Fibroblast of villous mesenchyme (primary cell): ENCODE results near the gene C21orf91. TPM values are rescaled to one million over a fixed set of nuclear protein-coding genes. Genes with fewer than 3 reads are reported as not detected.

ENCODE experiments used
- DNase-seq: peaks from one replicate; pipeline ENCODE4 v3.0.0-alpha.2; 2010; ENCODE audit warnings: low read depth
- H3K4me3 ChIP-seq: 2 replicates; pipeline ENCODE4 v1.5.1; 2011; ENCODE audit warnings: low read depth, mild to moderate bottlenecking, low read length
- total RNA-seq: library from RNA; depleted of rRNA; stranded (reverse); fragments of >200 nt; gene quantifications from 2 replicates; pipeline ENCODE4 v1.2.3, GENCODE V29; 2012
- TF ChIP-seq, protein P1 (sequence below): IDR thresholded peaks from 2 replicates; pipeline ENCODE4 v1.5.1; 2012; ENCODE audit warnings: low read depth, mild to moderate bottlenecking, low read length; ENCODE audit not compliant: insufficient read depth

The C21orf91 gene
- total RNA-seq, 1 donor: 10.4 TPM

DNA sequence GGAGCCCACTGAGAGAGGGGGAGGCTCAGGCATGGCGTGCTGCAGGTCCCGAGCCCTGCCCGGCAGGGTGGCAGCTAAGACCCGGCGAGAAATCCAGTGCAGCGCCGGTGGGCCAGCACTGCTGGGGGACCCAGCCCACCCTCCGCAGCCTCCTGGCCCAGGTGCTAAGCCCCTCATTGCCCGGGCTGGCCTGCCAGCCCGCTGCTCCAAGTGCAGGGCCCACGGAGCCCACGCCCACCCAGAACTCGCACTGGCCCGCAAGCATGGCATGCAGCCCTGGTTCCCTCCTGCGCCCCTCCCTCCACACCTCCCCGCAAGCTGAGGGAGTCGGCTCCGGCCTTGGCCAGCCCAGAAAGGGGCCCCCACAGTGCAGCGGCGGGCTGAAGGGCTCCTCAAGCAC is 61.5 kb downstream of the C21orf91 start:
- TF ChIP-seq, protein P1, sequence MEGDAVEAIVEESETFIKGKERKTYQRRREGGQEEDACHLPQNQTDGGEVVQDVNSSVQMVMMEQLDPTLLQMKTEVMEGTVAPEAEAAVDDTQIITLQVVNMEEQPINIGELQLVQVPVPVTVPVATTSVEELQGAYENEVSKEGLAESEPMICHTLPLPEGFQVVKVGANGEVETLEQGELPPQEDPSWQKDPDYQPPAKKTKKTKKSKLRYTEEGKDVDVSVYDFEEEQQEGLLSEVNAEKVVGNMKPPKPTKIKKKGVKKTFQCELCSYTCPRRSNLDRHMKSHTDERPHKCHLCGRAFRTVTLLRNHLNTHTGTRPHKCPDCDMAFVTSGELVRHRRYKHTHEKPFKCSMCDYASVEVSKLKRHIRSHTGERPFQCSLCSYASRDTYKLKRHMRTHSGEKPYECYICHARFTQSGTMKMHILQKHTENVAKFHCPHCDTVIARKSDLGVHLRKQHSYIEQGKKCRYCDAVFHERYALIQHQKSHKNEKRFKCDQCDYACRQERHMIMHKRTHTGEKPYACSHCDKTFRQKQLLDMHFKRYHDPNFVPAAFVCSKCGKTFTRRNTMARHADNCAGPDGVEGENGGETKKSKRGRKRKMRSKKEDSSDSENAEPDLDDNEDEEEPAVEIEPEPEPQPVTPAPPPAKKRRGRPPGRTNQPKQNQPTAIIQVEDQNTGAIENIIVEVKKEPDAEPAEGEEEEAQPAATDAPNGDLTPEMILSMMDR: no peak
- no peak for DNase-seq
- H3K4me3 ChIP-seq: no peak overlapping the region

DNA sequence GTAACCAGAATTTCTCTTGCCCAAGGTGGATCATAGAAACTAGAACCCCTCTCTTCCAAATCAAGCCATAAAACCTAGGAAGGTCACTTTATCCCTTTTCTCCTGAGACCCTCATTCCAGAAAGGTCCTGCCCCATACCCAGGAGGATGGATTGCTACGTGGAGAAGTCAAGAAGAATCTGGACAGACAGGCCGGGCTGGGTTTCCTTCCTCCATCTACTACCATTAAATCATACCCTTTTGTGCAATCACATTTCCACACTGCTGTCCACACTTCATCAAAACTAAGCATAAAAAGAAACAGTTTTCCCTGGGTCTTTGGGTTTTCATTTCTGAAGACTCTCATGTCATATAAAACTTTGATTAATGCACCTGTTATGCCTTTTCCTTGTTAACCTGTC is 65.4 kb downstream of the C21orf91 start:
- H3K4me3 ChIP-seq: no peak overlapping the region
- TF ChIP-seq, protein P1: no peak
- DNase-seq: no peak

DNA sequence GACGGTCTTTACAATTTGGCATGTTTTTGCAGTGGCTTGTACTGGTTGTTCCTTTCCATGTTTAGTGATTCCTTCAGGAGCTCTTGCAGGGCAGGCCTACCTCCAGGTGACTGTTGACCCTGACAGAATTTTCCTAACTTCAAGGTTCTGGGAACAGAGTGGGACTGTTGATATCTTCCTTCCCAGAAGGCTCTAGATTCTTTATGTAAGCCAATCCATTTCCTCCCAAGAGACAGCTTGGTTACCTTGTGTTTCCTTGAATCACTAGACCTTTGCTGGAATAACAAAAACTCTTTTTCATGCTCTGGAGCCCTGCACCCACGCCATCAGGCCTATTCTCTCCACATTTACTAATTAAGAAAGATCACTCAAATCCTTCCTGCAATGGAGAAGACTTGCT is 67.0 kb downstream of the C21orf91 start:
- H3K4me3 ChIP-seq: no peak overlapping the region
- TF ChIP-seq, protein P1: no peak
- no peak for DNase-seq

DNA sequence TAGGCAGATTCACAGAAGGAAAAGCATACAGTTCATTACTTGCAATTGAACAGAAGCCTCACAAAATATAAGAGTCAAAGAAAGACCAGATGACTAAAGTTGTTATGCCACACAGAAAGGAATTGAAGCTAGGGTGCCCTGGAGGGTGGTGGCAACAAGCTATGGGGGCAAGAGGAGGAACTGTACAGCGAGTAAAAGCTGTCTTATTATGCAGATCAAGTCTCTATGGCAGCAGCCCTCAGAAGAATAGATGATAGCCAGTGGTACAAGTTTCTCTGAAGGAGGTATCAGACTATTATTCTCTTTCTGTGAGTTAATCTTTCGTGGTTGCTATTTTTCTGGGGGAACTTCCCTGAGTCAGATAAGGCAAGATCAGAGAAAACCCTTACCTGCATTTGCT is 72.2 kb downstream of the C21orf91 start:
- TF ChIP-seq, protein P1: no peak
- no peak for DNase-seq
- no peak overlapping the region for H3K4me3 ChIP-seq

DNA sequence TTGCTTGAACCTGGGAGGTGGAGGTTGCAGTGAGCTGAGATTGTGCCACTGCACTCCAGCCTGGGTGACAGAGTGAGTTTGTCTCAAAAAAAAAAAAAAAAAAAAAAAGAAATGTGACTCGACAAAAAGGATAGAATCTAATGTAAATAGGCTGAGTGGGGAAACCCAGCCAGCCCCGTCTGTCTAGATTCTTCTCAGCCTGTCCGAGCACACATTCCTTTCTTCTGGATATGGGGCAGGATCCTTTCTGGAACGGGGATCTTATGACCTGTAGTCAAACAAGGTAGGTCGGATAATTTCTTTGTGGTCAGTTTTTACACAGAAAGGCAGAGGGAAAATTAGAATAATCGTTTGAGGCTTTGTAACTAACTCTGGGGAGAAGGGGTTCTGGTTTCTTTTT is 74.1 kb downstream of the C21orf91 start:
- TF ChIP-seq, protein P1: no peak
- no peak for DNase-seq
- H3K4me3 ChIP-seq: no peak overlapping the region

DNA sequence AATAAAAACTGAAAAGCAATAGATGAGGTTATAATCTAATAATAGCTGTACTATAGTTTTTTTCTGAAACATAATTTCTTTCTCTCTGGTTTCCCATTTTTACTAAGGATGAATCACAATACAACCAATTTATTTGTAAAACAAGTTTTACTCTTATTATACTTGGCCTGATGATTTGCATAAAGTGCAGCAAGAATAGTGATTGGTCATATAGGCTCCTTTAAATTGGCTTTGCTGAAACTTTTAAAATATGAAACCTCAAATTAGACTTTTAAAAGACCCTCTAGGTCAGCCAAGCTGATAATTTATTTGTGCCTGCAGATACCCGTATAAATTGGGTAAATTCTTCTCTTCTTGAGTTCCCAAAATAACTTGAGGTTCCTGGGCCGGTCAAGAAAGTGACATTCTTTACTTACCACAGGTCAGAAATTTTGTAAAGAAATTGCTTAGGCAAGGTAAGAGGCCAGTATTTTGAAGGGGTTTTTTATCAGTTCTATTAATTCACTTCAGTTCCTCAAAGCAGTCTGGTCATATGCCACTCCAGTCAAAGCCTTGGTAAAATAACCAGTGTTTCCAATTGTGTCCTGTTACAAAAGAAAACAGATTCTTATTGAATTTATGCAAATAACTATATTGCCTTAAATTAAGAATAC is 76.1 kb downstream of the C21orf91 start:
- TF ChIP-seq, protein P1: no peak
- DNase-seq: no peak
- no peak overlapping the region for H3K4me3 ChIP-seq

DNA sequence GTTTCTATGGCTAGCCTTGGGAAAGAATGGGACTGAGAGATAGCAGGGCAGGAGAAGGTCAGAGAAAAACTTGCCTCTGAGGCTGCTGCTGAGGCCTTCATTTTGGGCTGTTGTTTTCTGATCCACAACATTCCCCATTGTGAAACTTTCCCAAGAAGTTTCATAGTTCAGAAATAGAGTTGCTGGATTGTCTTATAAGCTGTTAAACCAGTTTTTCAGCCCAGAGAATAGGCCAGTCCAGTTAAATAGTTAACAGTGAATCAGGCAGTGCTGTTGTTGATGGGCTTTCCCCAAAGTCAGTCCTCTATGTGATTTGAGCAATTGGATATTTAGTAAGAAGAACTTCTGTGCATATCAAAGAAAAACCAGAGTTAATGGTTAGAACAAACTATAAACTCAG is 77.0 kb downstream of the C21orf91 start:
- no peak for DNase-seq
- no peak overlapping the region for H3K4me3 ChIP-seq
- TF ChIP-seq, protein P1: no peak
